ENCODE measurements around the gene REV1. TPM values are rescaled to one million over a fixed set of nuclear protein-coding genes. Genes with fewer than 3 reads are reported as not detected.
"Not testable (repeated sequence)": the region's sequence is repeated elsewhere in the genome, so short reads cannot be mapped to it uniquely, and the experiment has no call there.

REV1 gene
- total RNA-seq, 1 donor from 2014 or later, result 27.4 TPM

- Histone ChIP-seq H3K27me3 (ENCODE audit: control insufficient read depth, insufficient read depth, low read length) (no peaks in the 10 kb centered on the region), H3K4me3 (ENCODE audit: low read depth, low read length) (no peak overlapping the region), H3K36me3 (ENCODE audit: control insufficient read depth, insufficient read depth, low read length) (no peaks in the 10 kb centered on the region)
- DNase-seq (ENCODE audit: low read depth), result no peak
- no peak for TF ChIP-seq CTCF (IDR thresholded peaks at IDR 0.05; ENCODE audit: insufficient read depth, low read length, poor library complexity, severe bottlenecking)
These were observed 12.8 kb downstream of the REV1 start for GRCh38 chr2:99477054-99477453.

- no peak for DNase-seq (ENCODE audit: low read depth)
- H3K27me3 ChIP-seq (ENCODE audit: control insufficient read depth, insufficient read depth, low read length), result no peaks in the 10 kb centered on the region
- no peak for TF ChIP-seq CTCF (IDR thresholded peaks at IDR 0.05; ENCODE audit: insufficient read depth, low read length, poor library complexity, severe bottlenecking)
- no peaks in the 10 kb centered on the region for H3K36me3 ChIP-seq (ENCODE audit: control insufficient read depth, insufficient read depth, low read length)
- H3K4me3 ChIP-seq (ENCODE audit: low read depth, low read length), result no peak overlapping the region
These were observed 13.2 kb downstream of the REV1 start for GRCh38 chr2:99476629-99477028.

GRCh38 chr2:99475095-99475494 lies 14.7 kb downstream of the REV1 start:
- H3K36me3 ChIP-seq (ENCODE audit: control insufficient read depth, insufficient read depth, low read length); H3K27me3 ChIP-seq (ENCODE audit: control insufficient read depth, insufficient read depth, low read length); H3K4me3 ChIP-seq (ENCODE audit: low read depth, low read length); DNase-seq (ENCODE audit: low read depth): not testable (repeated sequence)

- H3K36me3 ChIP-seq (ENCODE audit: control insufficient read depth, insufficient read depth, low read length), result no peaks in the 10 kb centered on the region
- no peak overlapping the region for H3K4me3 ChIP-seq (ENCODE audit: low read depth, low read length)
- no peak for TF ChIP-seq CTCF (IDR thresholded peaks at IDR 0.05; ENCODE audit: insufficient read depth, low read length, poor library complexity, severe bottlenecking)
- no peak for DNase-seq (ENCODE audit: low read depth)
- no peaks in the 10 kb centered on the region for H3K27me3 ChIP-seq (ENCODE audit: control insufficient read depth, insufficient read depth, low read length)
These were observed 16.2 kb downstream of the REV1 start for GRCh38 chr2:99473518-99474083.

- no peak for DNase-seq (ENCODE audit: low read depth)
- no peak overlapping the region for H3K4me3 ChIP-seq (ENCODE audit: low read depth, low read length)
- no peaks in the 10 kb centered on the region for H3K36me3 ChIP-seq (ENCODE audit: control insufficient read depth, insufficient read depth, low read length)
- H3K27me3 ChIP-seq (ENCODE audit: control insufficient read depth, insufficient read depth, low read length), result no peaks in the 10 kb centered on the region
- no peak for TF ChIP-seq CTCF (IDR thresholded peaks at IDR 0.05; ENCODE audit: insufficient read depth, low read length, poor library complexity, severe bottlenecking)
These were observed 17.2 kb downstream of the REV1 start for GRCh38 chr2:99472600-99472960.

GRCh38 chr2:99471654-99472599 lies 17.9 kb downstream of the REV1 start:
- Histone ChIP-seq H3K27me3 (ENCODE audit: control insufficient read depth, insufficient read depth, low read length) (no peaks in the 10 kb centered on the region), H3K4me3 (ENCODE audit: low read depth, low read length) (no peak overlapping the region), H3K36me3 (ENCODE audit: control insufficient read depth, insufficient read depth, low read length) (no peaks in the 10 kb centered on the region)
- DNase-seq (ENCODE audit: low read depth), result no peak
- TF ChIP-seq CTCF (IDR thresholded peaks at IDR 0.05; ENCODE audit: insufficient read depth, low read length, poor library complexity, severe bottlenecking), result no peak
